Measurements from ENCODE around the gene TBX21.

TBX21 gene

GRCh38 chr17:47792979-47793378 is 59.9 kb downstream of the TBX21 start:
- DNase-seq (ENCODE audit: low read depth) = no peak
- H3K4me3 ChIP-seq (ENCODE audit: low read length) = no peak overlapping the region
- TF ChIP-seq, protein P1, sequence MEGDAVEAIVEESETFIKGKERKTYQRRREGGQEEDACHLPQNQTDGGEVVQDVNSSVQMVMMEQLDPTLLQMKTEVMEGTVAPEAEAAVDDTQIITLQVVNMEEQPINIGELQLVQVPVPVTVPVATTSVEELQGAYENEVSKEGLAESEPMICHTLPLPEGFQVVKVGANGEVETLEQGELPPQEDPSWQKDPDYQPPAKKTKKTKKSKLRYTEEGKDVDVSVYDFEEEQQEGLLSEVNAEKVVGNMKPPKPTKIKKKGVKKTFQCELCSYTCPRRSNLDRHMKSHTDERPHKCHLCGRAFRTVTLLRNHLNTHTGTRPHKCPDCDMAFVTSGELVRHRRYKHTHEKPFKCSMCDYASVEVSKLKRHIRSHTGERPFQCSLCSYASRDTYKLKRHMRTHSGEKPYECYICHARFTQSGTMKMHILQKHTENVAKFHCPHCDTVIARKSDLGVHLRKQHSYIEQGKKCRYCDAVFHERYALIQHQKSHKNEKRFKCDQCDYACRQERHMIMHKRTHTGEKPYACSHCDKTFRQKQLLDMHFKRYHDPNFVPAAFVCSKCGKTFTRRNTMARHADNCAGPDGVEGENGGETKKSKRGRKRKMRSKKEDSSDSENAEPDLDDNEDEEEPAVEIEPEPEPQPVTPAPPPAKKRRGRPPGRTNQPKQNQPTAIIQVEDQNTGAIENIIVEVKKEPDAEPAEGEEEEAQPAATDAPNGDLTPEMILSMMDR (conservative IDR thresholded peaks at IDR 0.05; ENCODE audit: low read depth, low read length) = no peak

All from retinal pigment epithelial cell (primary cell).